ENCODE measurements around the gene TGM3.

TGM3 gene

GRCh38 chr20:2340823-2341222, 45.0 kb downstream of the TGM3 start:
- DNase-seq: no peak

- DNase-seq: no peak
These were observed 45.5 kb downstream of the TGM3 start for GRCh38 chr20:2341336-2341735.

GRCh38 chr20:2342243-2342642, 46.4 kb downstream of the TGM3 start:
- no peak for DNase-seq

- DNase-seq: no peak
These were observed 50.4 kb downstream of the TGM3 start for GRCh38 chr20:2346188-2346587.

GRCh38 chr20:2348336-2348735, 52.5 kb downstream of the TGM3 start:
- DNase-seq: no peak

- no peak for DNase-seq
These were observed 54.0 kb downstream of the TGM3 start for GRCh38 chr20:2349801-2350200.

GRCh38 chr20:2350606-2351005, 54.8 kb downstream of the TGM3 start:
- no peak for DNase-seq

- DNase-seq: peak; percentile 76 to 78
These were observed 57.4 kb downstream of the TGM3 start for GRCh38 chr20:2353231-2353630.

GRCh38 chr20:2357114-2357513, 61.3 kb downstream of the TGM3 start:
- DNase-seq: no peak

GRCh38 chr20:2358006-2358405, 62.2 kb downstream of the TGM3 start:
- DNase-seq: no peak

GRCh38 chr20:2361035-2361593, 65.3 kb downstream of the TGM3 start:
- DNase-seq: no peak

- DNase-seq: no peak
These were observed 67.4 kb downstream of the TGM3 start for GRCh38 chr20:2363187-2363586.

GRCh38 chr20:2363587-2363986, 67.8 kb downstream of the TGM3 start:
- no peak for DNase-seq

- DNase-seq: no peak
These were observed 68.2 kb downstream of the TGM3 start for GRCh38 chr20:2364044-2364443.

GRCh38 chr20:2365091-2365490, 69.3 kb downstream of the TGM3 start:
- no peak for DNase-seq

- no peak for DNase-seq
These were observed 69.9 kb downstream of the TGM3 start for GRCh38 chr20:2365666-2366065.

GRCh38 chr20:2368621-2369020, 72.8 kb downstream of the TGM3 start:
- DNase-seq: no peak

GRCh38 chr20:2373098-2373497, 77.3 kb downstream of the TGM3 start:
- DNase-seq: no peak

GRCh38 chr20:2374346-2375125, 78.7 kb downstream of the TGM3 start:
- DNase-seq: no peak

- peak in 1 of 2 experiments; percentile 2 for DNase-seq
These were observed 83.1 kb downstream of the TGM3 start for GRCh38 chr20:2378893-2379292.

GRCh38 chr20:2379511-2380229, 83.9 kb downstream of the TGM3 start:
- DNase-seq: peak; percentile 94 to 95

- no peak for DNase-seq
These were observed 84.8 kb downstream of the TGM3 start, which contains the start of gene TGM6 for GRCh38 chr20:2380601-2381000. Gene TGM6, plus strand, starts transcription at chr20:2380901. Its CDS starts 68 bp downstream, at chr20:2380969.

GRCh38 chr20:2381303-2381702, 85.5 kb downstream of the TGM3 start:
- no peak for DNase-seq

- DNase-seq: no peak
These were observed 87.0 kb downstream of the TGM3 start for GRCh38 chr20:2382833-2383232.
